Right lobe of liver (tissue), 6 donors: Measurements from ENCODE around the gene NRM. TPM values are rescaled to one million over a fixed set of nuclear protein-coding genes. Genes with fewer than 3 reads are reported as not detected.

ENCODE experiments used
- ATAC-seq, 4 donors: fragments of 200-7000 bp; cut with Tn5 transposase; one replicate each; pipeline ENCODE4 v1.9.1; 2020; ENCODE audit warnings: mild to moderate bottlenecking in 4 of 4, moderate library complexity in 4 of 4
- DNase-seq, 3 donors: peaks; one replicate each; pipeline ENCODE4 v3.0.0-alpha.2; 2020
- H3K27ac ChIP-seq, 3 donors: fragments of 200-600 bp; one replicate each; pipeline ENCODE4 v1.8.0; 2022
- H3K27me3 ChIP-seq, 2 donors: fragments of 200-600 bp; one replicate each; pipeline ENCODE4 v1.8.0; 2022
- H3K36me3 ChIP-seq, 4 donors: fragments of 200-600 bp; sonication (generic) in 1 of 4; one replicate each; pipeline versions ENCODE4 v1.5.1 to v1.8.0; 2017 to 2022; ENCODE audit warnings: control low read depth in 1 of 4
- H3K4me1 ChIP-seq, 4 donors: fragments of 200-600 bp; sonication (generic) in 1 of 4; one replicate each; pipeline versions ENCODE4 v1.5.1 to v1.8.0; 2017 to 2022; ENCODE audit warnings: control low read depth in 1 of 4
- H3K4me3 ChIP-seq, 3 donors: fragments of 200-600 bp; one replicate each; pipeline ENCODE4 v1.8.0; 2022
- H3K9me3 ChIP-seq, 4 donors: fragments of 200-600 bp; sonication (generic) in 1 of 4; one replicate each; pipeline versions ENCODE4 v1.5.1 to v1.8.0; 2017 to 2022; ENCODE audit warnings: control low read depth in 1 of 4
- CTCF ChIP-seq, 4 donors: fragments of 200-600 bp in 3 of 4; fragments of 450-650 bp in 1 of 4; IDR thresholded peaks; one replicate each; pipeline versions ENCODE4 v1.5.1 to v1.8.0; 2016 to 2022; ENCODE audit warnings: antibody characterized with exemption in 4 of 4, mild to moderate bottlenecking in 2 of 4
- POLR2A ChIP-seq: fragments of 450-650 bp; IDR thresholded peaks from one replicate; pipeline ENCODE4 v1.6.1; 2017; ENCODE audit warnings: antibody characterized with exemption, mild to moderate bottlenecking
- WGBS: methylation state at CpG from one replicate; pipeline ENCODE4 v1.1.6; 2018; ENCODE audit warnings: low coverage, low lambda C conversion rate; ENCODE audit not compliant: insufficient coverage; ENCODE audit errors: missing lambda C conversion rate; 5-methylcytosine and 5-hydroxymethylcytosine counted together
- intact Hi-C, 2 donors: fragments of 100-400 bp; cut with DNase I; formaldehyde crosslinking; loops; one replicate each; pipeline versions ENCODE4 v1.11.2 to v1.14.1; 2022
- total RNA-seq, 6 experiments: library from RNA; depleted of rRNA in 2 of 6; stranded (reverse); fragments of >200 nt in 2 of 6; fragmentation: NEBNext Ultra II Directional in 3 of 6; extraction: Animal tissue kit (Norgen Biotek cat#: 25700) in 3 of 6; gene quantifications; one replicate each; pipeline versions ENCODE4 v1.1.0 to v1.2.4, GENCODE V29; 2016 to 2023
- donor health status: DM: no; HTN: yes; CAD: no.
- donor health status: DM: no; HTN: no; CAD: no.
- donor health status: DM: no; HTN: no; CAD: no.
- donor health status: DM: no; HTN: yes; CAD: no.
- donor health status: DM: no; HTN: yes; CAD: no.

NRM gene
- total RNA-seq, 6 experiments from 2014 or later, result 1.2 to 2.7 (median 1.9) TPM

- intact Hi-C loops, result no loop called here
- ATAC-seq (no peak), DNase-seq (peak in 2 of 3 donors; percentile 57 to 62)
- peak overlapping the region; percentile 87 to 96 (median 89) for H3K27ac ChIP-seq
- no peaks in the 10 kb centered on the region for H3K27me3 ChIP-seq
- H3K4me3 ChIP-seq, result peak overlapping the region; percentile 70 to 76 (median 75)
- TF ChIP-seq CTCF (IDR thresholded peaks at IDR 0.05), result peak in 3 of 4 donors; percentile 6 to 23 (median 13)
- TF ChIP-seq POLR2A, result no peak
- WGBS, result 17% methylated on average over 13 of the region's 22 CpGs
- H3K4me1 ChIP-seq, result peaks cover 0 to 41% (median 15%) of the 10 kb centered on the region in 4 donors
- no peaks in the 10 kb centered on the region for H3K9me3 ChIP-seq
- H3K36me3 ChIP-seq, result no peaks in the 10 kb centered on the region
Observed at GRCh38 chr6:30687659-30688431, 2.9 kb downstream of the NRM start.

GRCh38 chr6:30686908-30687658 lies 3.7 kb downstream of the NRM start:
- no peaks in the 10 kb centered on the region for H3K36me3 ChIP-seq
- H3K4me1 ChIP-seq, result peaks cover 0 to 41% (median 17%) of the 10 kb centered on the region in 4 donors
- peak; percentile 91 to 98 (median 91) for DNase-seq
- TF ChIP-seq CTCF (IDR thresholded peaks at IDR 0.05) (no peak), POLR2A (peak; percentile 41)
- peak; percentile 56 to 76 (median 67) for ATAC-seq
- H3K9me3 ChIP-seq, result no peaks in the 10 kb centered on the region
- H3K27ac ChIP-seq, result peak overlapping the region; percentile 87 to 96 (median 89)
- intact Hi-C loops, result no loop called here
- WGBS, result under 1% methylated on average over 30 of the region's 52 CpGs
- peak overlapping the region; percentile 70 to 76 (median 75) for H3K4me3 ChIP-seq
- H3K27me3 ChIP-seq, result no peaks in the 10 kb centered on the region

- 7% methylated on average over 10 of the region's 41 CpGs for WGBS
- ATAC-seq (peak; percentile 57 to 73 (median 62)), DNase-seq (peak; percentile 90 to 92 (median 90))
- Histone ChIP-seq H3K9me3 (no peaks in the 10 kb centered on the region), H3K4me1 (peaks cover 0 to 35% (median 17%) of the 10 kb centered on the region in 4 donors), H3K4me3 (peak within 1 kb of the TSS; percentile 70 to 76 (median 75)), H3K27me3 (no peaks in the 10 kb centered on the region), H3K36me3 (no peaks in the 10 kb centered on the region), H3K27ac (peak within 1 kb of the TSS; percentile 87 to 96 (median 89))
- TF ChIP-seq CTCF (IDR thresholded peaks at IDR 0.05) (no peak), POLR2A (no peak)
- intact Hi-C loops, result no loop called here
Observed at GRCh38 chr6:30686009-30686907, 4.5 kb downstream of the NRM start, which contains the start of gene PPP1R18. Gene PPP1R18 (minus strand): TSS chr6:30686645. CDS start chr6:30686018, 627 bp downstream.
